HCT116 (cell line): ENCODE measurements around the gene ZNF543.
A peak's percentile ranks its signal among the peaks of the same experiment; 100 is the strongest.

Experiments used
- CTCF ChIP-seq, 3 experiments: fragments of 200-600 bp in 1 of 3; sonication (generic) in 1 of 3; IDR thresholded peaks in 2 of 3; conservative IDR thresholded peaks in 1 of 3; 2 replicates each; pipeline ENCODE4 v1.5.1; 2012 to 2017; ENCODE audit warnings: low read depth in 2 of 3, low read length in 2 of 3, antibody characterized with exemption in 1 of 3, borderline replicate concordance in 1 of 3, control low read depth in 1 of 3, mild to moderate bottlenecking in 1 of 3, mixed read lengths in 1 of 3, mixed run types in 1 of 3, moderate library complexity in 1 of 3; ENCODE audit not compliant: insufficient read depth in 1 of 3
- JUND ChIP-seq: IDR thresholded peaks from 2 replicates; pipeline ENCODE4 v1.6.1; 2012
- POLR2A ChIP-seq: IDR thresholded peaks from 2 replicates; pipeline ENCODE4 v1.7.0; 2011; ENCODE audit warnings: borderline replicate concordance; ENCODE audit not compliant: insufficient read depth, insufficient read length; ENCODE audit errors: extremely low read depth
- RAD21 ChIP-seq: IDR thresholded peaks from 2 replicates; pipeline ENCODE4 v1.6.1; 2012; ENCODE audit warnings: low read depth, mild to moderate bottlenecking
- ZNF274 ChIP-seq: fragments of 200-500 bp; sonication (Bioruptor generic); IDR thresholded peaks from 2 replicates; pipeline ENCODE4 v1.6.1; 2014; ENCODE audit warnings: mild to moderate bottlenecking, low read depth, low read length, inconsistent platforms

GRCh38 chr19:57280165-57280961 is 39.9 kb upstream of the ZNF543 start, which contains the start of gene ZNF460:
- TF ChIP-seq ZNF274: no peak
- TF ChIP-seq RAD21: no peak
- peak; percentile 20 for TF ChIP-seq POLR2A
- no peak for TF ChIP-seq CTCF (IDR thresholded peaks at IDR 0.05 in 2 of 3, conservative IDR thresholded peaks at IDR 0.05 in 1 of 3; ENCODE audit: borderline replicate concordance in 1 of 3, insufficient read depth in 1 of 3, low read depth in 2 of 3, low read length in 2 of 3)
- TF ChIP-seq JUND: no peak
